ENCODE data around the gene PFKM. TPM values are rescaled to one million over a fixed set of nuclear protein-coding genes. Genes with fewer than 3 reads are reported as not detected.
A peak's percentile ranks its signal among the peaks of the same experiment; 100 is the strongest.

The PFKM gene
- total RNA-seq, 4 donors from 2014 or later: 21.7 to 48.8 (median 32.7) TPM

GRCh38 chr12:48164451-48164850, 45.3 kb downstream of the PFKM start:
- Histone ChIP-seq H3K9me3 (no peaks in the 10 kb centered on the region), H3K4me1 (no peaks in the 10 kb centered on the region), H3K27ac (no peak overlapping the region), H3K4me3 (no peak overlapping the region), H3K36me3 (no peaks in the 10 kb centered on the region), H3K27me3 (no peaks in the 10 kb centered on the region)
- no peak for DNase-seq
- in situ Hi-C loops (cut with MboI; ENCODE audit: low pct_ligation_motif_present in 1 of 4, low pct_unique_long_range_greater_than_20kb in 1 of 4, low sequenced_read_pairs in 3 of 4): loop anchor here (10.0 to 25.0 kb wide), 4 partner anchors 60 to 302 kb away; partner anchors contain the start of genes TMEM106C (in 3 of the 4) and SENP1 (in 1 of the 4)
- intact Hi-C loops (cut with DNase I; ENCODE audit: low total_unique reads): no loop called here
- TF ChIP-seq POLR2A (IDR thresholded peaks at IDR 0.05) (no peak), POLR2AphosphoS5 (IDR thresholded peaks at IDR 0.05) (no peak), CTCF (IDR thresholded peaks at IDR 0.05) (no peak), EP300 (IDR thresholded peaks at IDR 0.05; ENCODE audit: low read depth) (no peak)
- 78 to 86% methylated on average over 2 of the region's 2 CpGs for WGBS, 2 donors (ENCODE audit: low coverage in 1 of 2)

DNA sequence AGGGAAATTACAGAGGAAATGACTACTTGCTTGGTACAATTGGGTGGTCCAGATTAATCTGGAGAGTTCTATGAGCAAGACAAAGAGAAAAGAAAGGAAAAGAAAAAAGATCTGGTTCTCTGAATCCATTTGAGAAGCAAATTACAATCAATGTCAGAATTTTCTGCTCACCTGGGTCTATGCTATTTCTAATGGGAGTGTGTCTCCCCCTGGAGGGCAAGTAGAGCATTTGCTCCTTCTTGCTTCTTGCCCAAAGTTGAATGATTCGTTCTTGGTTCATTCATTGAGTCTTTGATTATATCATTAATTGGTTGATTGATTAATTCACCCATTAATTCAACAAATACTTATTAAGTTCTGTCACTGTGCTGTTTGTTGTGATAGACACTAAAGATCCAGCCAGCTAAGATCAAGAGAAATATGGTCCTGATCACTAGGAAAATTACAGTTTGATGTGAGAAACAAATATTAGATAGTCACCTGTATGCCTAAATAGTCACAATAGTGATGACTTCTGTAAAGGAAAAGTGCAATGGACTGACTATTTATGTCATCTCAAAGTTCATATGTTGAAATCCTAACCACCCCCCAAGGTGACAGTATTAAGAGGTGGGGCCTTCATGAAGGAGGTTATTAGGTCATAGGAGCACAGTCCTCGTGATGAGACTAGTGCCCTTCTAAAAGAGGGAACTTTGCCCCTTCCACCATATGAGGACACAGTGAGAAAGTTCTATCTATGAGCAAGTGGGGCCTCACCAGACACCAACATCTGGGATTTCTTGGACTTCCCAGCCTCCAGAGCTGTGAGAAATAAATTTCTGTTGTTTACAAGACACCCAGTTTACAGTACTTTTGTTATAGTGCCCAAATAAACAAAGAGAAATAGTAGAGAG, 46.2 kb downstream of the PFKM start:
- H3K36me3 ChIP-seq: no peaks in the 10 kb centered on the region
- DNase-seq: no peak
- in situ Hi-C loops (cut with MboI; ENCODE audit: low pct_ligation_motif_present in 1 of 4, low pct_unique_long_range_greater_than_20kb in 1 of 4, low sequenced_read_pairs in 3 of 4) (loop anchor here (10.0 to 25.0 kb wide), 4 partner anchors 61 to 303 kb away; partner anchors contain the start of genes TMEM106C (in 3 of the 4) and SENP1 (in 1 of the 4)), intact Hi-C loops (cut with DNase I; ENCODE audit: low total_unique reads) (no loop called here)
- H3K4me1 ChIP-seq: no peaks in the 10 kb centered on the region
- TF ChIP-seq CTCF (IDR thresholded peaks at IDR 0.05) (peak; percentile 83 to 94 (median 88)), POLR2AphosphoS5 (IDR thresholded peaks at IDR 0.05) (no peak), POLR2A (IDR thresholded peaks at IDR 0.05) (no peak)
- no peaks in the 10 kb centered on the region for H3K27me3 ChIP-seq
- H3K9me3 ChIP-seq: no peaks in the 10 kb centered on the region
- no peak overlapping the region for H3K4me3 ChIP-seq
- WGBS, 2 donors (ENCODE audit: low coverage in 1 of 2): 0 to 9% methylated on average over 1 to 2 of the region's 2 CpGs
- H3K27ac ChIP-seq: no peak overlapping the region

DNA sequence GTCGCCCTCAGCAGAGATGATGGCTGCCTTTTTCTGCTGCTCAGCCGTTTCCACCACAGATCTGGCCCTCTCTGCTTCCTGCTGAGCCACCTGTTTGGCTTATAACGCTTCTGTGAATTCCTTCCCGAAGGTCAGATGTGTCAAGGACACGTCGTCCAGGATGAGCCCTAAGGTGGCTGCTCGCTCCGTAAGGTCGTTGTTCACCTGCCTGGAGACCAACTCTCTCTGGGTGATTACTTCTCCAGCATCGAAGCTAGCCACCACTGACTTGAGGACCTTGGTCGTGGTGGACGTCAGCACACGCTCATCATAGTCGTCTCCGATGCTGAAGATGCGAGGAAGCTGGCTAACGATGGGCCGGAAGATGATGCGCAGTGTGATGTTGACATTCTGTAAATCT, 49.8 kb downstream of the PFKM start:
- Histone ChIP-seq H3K4me3 (no peak overlapping the region), H3K4me1 (no peaks in the 10 kb centered on the region), H3K9me3 (no peaks in the 10 kb centered on the region), H3K27ac (no peak overlapping the region), H3K27me3 (no peaks in the 10 kb centered on the region), H3K36me3 (no peaks in the 10 kb centered on the region)
- intact Hi-C loops (cut with DNase I; ENCODE audit: low total_unique reads): no loop called here
- TF ChIP-seq POLR2A (IDR thresholded peaks at IDR 0.05): no peak
- no peak for TF ChIP-seq CTCF (IDR thresholded peaks at IDR 0.05)
- no peak for TF ChIP-seq POLR2AphosphoS5 (IDR thresholded peaks at IDR 0.05)
- TF ChIP-seq EP300 (IDR thresholded peaks at IDR 0.05; ENCODE audit: low read depth): no peak
- WGBS, 2 donors (ENCODE audit: low coverage in 1 of 2): 89 to 98% methylated on average over 6 to 19 of the region's 19 CpGs
- no peak for DNase-seq
- in situ Hi-C loops (cut with MboI; ENCODE audit: low pct_ligation_motif_present in 1 of 4, low pct_unique_long_range_greater_than_20kb in 1 of 4, low sequenced_read_pairs in 3 of 4): loop anchor here (10.0 to 25.0 kb wide), 4 partner anchors 64 to 307 kb away; partner anchors contain the start of genes TMEM106C (in 3 of the 4) and SENP1 (in 1 of the 4)

DNA sequence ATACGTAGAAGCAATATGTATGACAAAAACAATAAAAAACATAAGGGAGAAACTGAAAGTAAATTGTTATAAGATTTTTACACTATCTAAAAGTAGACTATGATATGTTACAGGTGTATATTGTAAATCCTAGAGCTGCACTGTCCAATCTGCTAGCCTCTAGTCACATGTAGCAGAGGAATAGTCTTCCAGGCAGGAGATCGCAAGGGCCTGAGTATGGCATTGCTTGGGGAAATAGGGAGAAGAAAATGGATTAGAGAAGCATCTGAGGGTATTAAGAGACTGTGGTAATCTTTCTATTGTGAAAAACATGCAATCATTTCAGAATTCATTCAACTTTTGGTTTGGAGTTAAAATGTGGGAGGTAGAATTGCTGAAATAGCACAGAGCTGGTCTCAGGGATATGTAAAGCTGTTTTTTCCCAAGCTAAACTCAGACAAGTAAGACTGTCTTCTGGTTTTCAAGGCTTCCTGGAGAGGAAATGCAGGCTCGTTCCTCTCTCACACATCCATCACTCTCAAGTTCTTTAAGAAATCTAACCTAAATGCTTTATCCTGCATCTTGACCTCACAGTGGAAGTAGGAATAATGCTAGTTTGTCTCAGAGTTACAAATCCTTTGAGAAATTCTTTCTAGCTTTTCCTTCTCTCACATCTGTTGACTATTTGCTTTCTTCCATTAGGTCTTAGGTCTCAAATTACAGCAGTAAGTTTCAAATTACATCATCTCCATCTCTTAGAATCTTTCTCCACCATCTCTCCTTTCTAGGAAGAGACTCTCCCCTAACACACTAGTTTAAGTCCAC, 56.7 kb downstream of the PFKM start:
- WGBS, 2 donors (ENCODE audit: low coverage in 1 of 2): 66 to 76% methylated on average over 2 to 3 of the region's 3 CpGs
- intact Hi-C loops (cut with DNase I; ENCODE audit: low total_unique reads) (no loop called here), in situ Hi-C loops (cut with MboI; ENCODE audit: low pct_ligation_motif_present in 1 of 4, low pct_unique_long_range_greater_than_20kb in 1 of 4, low sequenced_read_pairs in 3 of 4) (no loop called here)
- no peak overlapping the region for H3K27ac ChIP-seq
- H3K36me3 ChIP-seq: no peaks in the 10 kb centered on the region
- H3K27me3 ChIP-seq: peaks cover 32% of the 10 kb centered on the region
- TF ChIP-seq POLR2AphosphoS5 (IDR thresholded peaks at IDR 0.05): no peak
- no peak for TF ChIP-seq CTCF (IDR thresholded peaks at IDR 0.05)
- no peak for TF ChIP-seq EP300 (IDR thresholded peaks at IDR 0.05; ENCODE audit: low read depth)
- no peak for TF ChIP-seq POLR2A (IDR thresholded peaks at IDR 0.05)
- no peaks in the 10 kb centered on the region for H3K4me1 ChIP-seq
- H3K4me3 ChIP-seq: no peak overlapping the region
- no peak for DNase-seq
- no peaks in the 10 kb centered on the region for H3K9me3 ChIP-seq
